IPS DF 4.7 (cell line): Measurements from ENCODE around the gene CAPN3.

ENCODE experiments used
- DNase-seq: peaks from one replicate; pipeline ENCODE4 v3.0.0-alpha.2; 2013; ENCODE audit warnings: low spot score; ENCODE audit errors: extremely low read depth

The CAPN3 gene

GRCh38 chr15:42449770-42450424, 90.6 kb downstream of the CAPN3 start:
- no peak for DNase-seq

- DNase-seq: no peak
Observed at GRCh38 chr15:42450425-42450790, 91.1 kb downstream of the CAPN3 start.

GRCh38 chr15:42453826-42454225, 94.5 kb downstream of the CAPN3 start:
- no peak for DNase-seq

GRCh38 chr15:42456531-42456930, 97.2 kb downstream of the CAPN3 start:
- no peak for DNase-seq

- no peak for DNase-seq
Observed at GRCh38 chr15:42456971-42457370, 97.7 kb downstream of the CAPN3 start.

GRCh38 chr15:42457445-42458442, 98.4 kb downstream of the CAPN3 start:
- peak; percentile 83 for DNase-seq

- no peak for DNase-seq
Observed at GRCh38 chr15:42461261-42461660, 102.0 kb downstream of the CAPN3 start.
